OCI-LY1 (cell line): ENCODE measurements around the gene LACC1.

ENCODE experiments used
- EZH2 ChIP-seq: fragments of 200-600 bp; sonication (generic), shearing (Covaris generic); IDR thresholded peaks from 2 replicates; pipeline ENCODE4 v1.8.0; 2017; ENCODE audit warnings: borderline replicate concordance, mixed run types, mild to moderate bottlenecking, antibody characterized with exemption, low read length, moderate library complexity, mixed read lengths
- TF ChIP-seq, protein P1 (sequence below): fragments of 200-600 bp; sonication (generic), shearing (Covaris generic); IDR thresholded peaks from 2 replicates; pipeline ENCODE4 v1.5.1; 2017; ENCODE audit warnings: mild to moderate bottlenecking, antibody characterized with exemption, low read length, moderate library complexity, mixed read lengths

DNA sequence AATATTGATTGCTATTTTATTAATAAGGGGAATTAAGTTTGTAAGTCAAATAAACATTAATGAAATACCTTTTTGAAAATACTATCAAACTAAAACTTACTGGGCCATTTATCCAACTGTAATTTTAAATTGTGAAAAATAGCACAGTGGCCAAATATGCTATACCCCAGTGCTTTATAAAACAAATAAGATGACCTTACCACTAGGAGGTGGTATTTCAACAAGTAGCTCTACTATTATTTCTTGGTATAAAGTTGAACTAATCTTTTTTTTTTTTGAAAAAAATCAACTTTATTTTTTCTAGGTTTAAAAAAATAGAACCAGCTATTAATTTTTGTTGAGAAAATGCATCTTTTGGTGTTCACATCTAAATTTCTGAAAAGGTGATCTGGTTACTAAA, 14.7 kb downstream of the LACC1 start:
- TF ChIP-seq, protein P1, sequence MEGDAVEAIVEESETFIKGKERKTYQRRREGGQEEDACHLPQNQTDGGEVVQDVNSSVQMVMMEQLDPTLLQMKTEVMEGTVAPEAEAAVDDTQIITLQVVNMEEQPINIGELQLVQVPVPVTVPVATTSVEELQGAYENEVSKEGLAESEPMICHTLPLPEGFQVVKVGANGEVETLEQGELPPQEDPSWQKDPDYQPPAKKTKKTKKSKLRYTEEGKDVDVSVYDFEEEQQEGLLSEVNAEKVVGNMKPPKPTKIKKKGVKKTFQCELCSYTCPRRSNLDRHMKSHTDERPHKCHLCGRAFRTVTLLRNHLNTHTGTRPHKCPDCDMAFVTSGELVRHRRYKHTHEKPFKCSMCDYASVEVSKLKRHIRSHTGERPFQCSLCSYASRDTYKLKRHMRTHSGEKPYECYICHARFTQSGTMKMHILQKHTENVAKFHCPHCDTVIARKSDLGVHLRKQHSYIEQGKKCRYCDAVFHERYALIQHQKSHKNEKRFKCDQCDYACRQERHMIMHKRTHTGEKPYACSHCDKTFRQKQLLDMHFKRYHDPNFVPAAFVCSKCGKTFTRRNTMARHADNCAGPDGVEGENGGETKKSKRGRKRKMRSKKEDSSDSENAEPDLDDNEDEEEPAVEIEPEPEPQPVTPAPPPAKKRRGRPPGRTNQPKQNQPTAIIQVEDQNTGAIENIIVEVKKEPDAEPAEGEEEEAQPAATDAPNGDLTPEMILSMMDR: peak; percentile 36; the same call in 1 of the 2 replicates
- no peak for TF ChIP-seq EZH2
